H54 (cell line): ENCODE measurements around the gene ZNF90.
"Not testable (repeated sequence)": the region's sequence is repeated elsewhere in the genome, so short reads cannot be mapped to it uniquely, and the experiment has no call there.

Experiments
- DNase-seq: peaks from one replicate; pipeline ENCODE4 v3.0.0; 2011; ENCODE audit warnings: low spot score, mixed read lengths; ENCODE audit not compliant: insufficient read length
- FAIRE-seq: peaks from 3 replicates; lab custom pipeline; 2011; peaks lifted over from hg19 to GRCh38; lab: Jason Lieb, UNC
- POLR2A ChIP-seq: IDR thresholded peaks from 2 replicates; pipeline ENCODE4 v1.6.1; 2011; ENCODE audit warnings: low read depth, mild to moderate bottlenecking, low read length

ZNF90 gene

DNA sequence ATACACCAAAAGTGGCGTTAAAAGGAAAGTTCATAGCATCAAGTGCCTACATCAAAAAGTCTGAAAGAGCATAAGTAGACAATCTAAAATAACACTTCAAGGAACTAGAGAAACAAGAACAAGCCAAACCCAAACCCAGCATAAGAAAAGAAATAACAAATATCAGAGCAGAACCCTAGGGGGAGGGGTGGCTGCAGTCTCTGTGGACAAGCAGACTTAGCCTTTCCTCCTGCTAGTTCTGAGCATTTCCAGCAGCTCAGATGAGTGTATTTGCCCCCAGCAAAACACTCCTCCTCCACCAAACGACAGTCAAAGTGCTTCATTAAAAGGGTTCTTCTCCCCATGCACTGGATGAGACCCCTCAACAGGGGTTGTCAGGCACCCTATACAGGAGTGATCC lies 7.1 kb upstream of the ZNF90 start:
- FAIRE-seq: no peak
- DNase-seq: no peak
- no peak for TF ChIP-seq POLR2A

DNA sequence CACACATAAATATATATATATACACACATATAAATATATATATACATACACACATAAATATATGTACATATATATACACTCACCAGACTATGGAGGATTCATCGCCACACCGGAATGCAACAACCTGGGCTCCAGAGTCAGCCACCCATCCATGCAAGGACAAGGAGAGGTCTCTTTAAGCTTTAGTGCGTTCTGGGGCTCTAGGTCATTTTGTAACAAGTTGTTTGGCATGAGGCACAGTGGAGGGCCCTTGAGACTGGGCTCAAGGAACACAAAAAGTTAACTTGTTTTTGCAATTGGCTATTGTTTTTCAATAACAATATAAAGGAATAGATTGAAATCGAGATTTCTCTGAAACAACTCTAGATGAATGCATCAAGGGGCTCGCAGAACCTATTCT lies 4.9 kb upstream of the ZNF90 start:
- FAIRE-seq (no peak), DNase-seq (no peak)
- no peak for TF ChIP-seq POLR2A

GRCh38 chr19:20078581-20079031 lies 806 bp downstream of the ZNF90 start:
- DNase-seq (no peak), FAIRE-seq (no peak)
- TF ChIP-seq POLR2A: no peak

DNA sequence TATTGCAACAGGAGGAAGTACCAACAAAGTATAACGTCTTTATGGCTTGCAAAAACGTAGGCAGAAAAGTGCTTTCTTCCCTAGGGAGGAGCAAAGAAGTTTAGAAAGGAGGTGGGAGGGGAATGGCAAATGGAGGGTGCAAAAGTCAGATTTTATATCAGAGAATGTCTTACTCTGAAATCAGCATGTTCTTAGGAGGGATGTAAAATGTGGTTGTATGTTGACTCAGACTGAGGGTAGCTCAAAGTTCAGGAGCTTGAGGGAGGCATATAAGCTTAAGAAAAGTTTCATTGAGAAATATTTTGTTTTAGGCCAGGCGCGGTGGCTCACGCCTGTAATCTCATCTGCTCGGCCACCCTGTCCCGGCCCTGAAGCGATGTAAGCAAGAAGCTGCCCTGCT lies 1.7 kb downstream of the ZNF90 start:
- no peak for DNase-seq
- FAIRE-seq: no peak
- no peak for TF ChIP-seq POLR2A

DNA sequence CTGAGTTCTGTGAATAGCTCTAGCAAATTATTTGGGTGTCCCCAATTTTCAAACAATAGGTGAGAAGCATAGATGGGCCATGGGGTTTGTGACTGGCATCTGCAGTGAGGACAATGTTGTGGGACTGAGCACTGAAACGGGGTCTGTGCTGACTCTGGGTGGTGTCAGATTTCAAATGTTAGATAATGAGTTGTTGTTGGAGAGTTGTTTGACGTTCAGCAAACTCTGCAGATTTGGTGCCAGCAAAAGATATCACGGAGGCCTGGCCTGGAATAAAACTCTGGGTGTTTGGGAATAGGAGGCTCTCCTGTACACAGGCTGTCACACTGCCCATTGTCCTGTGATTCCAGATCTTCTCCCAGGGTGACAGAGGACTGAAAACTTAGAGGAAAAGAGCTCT lies 2.9 kb downstream of the ZNF90 start:
- no peak for DNase-seq
- no peak for TF ChIP-seq POLR2A
- FAIRE-seq: no peak

DNA sequence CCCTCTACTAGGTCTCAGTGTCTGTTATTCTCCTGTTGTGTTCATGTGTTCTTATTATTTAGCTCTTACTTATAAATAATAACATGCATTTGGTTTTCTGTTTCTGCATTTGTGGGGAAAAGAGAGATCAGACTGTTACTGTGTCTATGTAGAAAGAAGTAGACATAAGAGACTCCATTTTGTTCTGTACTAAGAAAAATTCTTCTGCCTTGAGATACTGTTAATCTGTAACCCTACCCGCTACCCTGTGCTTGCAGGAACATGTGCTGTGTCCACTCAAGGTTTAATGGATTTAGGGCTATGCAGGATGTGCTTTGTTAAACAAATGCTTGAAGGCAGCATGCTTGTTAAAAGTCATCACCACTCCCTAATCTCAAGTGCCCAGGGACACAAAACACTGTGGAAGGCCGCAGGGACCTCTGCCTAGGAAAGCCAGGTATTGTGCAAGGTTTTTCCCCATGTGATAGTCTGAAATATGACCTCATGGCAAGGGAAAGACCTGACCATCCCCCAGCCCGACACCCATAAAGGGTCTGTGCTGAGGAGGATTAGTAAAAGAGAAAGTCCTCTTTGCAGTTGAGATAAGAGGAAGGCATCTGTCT lies 4.5 kb downstream of the ZNF90 start:
- FAIRE-seq: not testable (repeated sequence)

DNA sequence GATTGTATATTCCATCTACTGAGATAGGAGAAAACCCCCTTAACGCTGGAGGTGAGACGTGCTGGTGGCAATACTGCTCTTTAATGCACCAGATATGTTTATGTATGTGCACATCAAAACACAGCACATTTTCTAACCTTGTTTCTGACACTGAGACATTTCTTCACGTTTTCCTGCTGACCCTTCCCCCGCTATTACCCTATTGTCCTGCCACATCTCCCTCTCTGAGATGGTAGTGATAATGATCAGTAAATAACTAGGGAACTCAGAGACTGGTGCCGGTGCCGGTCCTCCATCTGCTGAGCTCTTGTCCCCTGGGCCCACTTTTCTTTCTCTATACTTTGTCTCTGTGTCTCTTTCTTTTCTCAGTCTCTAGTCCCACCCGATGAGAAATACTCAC lies 5.1 kb downstream of the ZNF90 start:
- not testable (repeated sequence) for DNase-seq, FAIRE-seq

More for the DNA sequence above, 4.5 kb downstream of the ZNF90 start:
- not testable (repeated sequence) for DNase-seq

DNA sequence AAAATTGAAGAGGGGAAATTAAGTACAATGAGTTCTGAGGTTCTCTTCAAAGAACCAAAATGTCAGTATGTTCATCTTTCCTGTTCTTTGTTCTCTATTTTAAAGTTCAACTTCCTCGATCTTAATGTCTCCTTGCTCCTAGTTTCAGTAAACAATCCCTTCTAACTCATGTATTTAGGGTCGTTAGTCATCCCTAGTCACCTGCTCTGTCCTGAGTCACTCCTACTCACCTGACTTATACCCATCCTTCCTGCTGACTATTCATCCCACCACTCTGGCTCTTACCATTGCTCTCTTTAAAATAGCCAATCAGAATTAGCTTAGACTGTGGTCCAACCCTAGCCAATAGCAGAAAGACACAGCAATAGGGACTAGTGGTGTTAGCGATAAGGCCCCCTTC lies 24.3 kb downstream of the ZNF90 start:
- no peak for DNase-seq
- TF ChIP-seq POLR2A: no peak
- FAIRE-seq: no peak

DNA sequence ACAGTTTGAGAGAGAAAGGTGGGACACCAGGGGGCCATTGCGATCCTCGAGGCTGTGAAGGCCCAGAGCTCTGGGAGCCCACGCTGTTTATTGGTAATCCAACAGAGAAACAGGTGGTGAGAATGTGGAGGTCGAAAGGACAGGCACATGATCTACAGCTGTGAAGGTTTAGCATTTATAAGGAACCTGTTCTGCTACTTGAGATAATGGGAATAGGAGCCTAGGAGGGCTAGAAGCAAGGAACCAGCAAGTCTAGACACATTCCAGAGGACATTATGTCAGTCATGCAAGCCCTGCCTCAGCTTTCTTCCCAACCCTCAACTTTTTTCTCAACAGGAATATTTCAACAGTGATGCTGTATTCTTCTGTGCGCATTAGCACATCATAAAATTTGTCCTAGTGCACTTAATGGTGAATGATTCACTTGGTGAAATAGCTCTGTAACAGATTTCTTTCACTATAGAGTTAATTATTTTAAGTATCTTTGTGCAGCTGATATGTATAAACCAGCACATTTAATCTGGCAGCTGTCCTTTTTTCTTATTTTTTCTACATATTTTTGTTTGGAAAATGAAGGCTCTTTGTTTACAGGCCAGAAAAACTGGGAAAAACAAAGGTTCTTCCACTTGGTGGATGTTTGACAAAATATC lies 25.4 kb downstream of the ZNF90 start:
- TF ChIP-seq POLR2A: no peak
- DNase-seq: no peak
- no peak for FAIRE-seq

GRCh38 chr19:20107301-20107700 lies 29.5 kb downstream of the ZNF90 start:
- FAIRE-seq: no peak
- DNase-seq: no peak
- no peak for TF ChIP-seq POLR2A

DNA sequence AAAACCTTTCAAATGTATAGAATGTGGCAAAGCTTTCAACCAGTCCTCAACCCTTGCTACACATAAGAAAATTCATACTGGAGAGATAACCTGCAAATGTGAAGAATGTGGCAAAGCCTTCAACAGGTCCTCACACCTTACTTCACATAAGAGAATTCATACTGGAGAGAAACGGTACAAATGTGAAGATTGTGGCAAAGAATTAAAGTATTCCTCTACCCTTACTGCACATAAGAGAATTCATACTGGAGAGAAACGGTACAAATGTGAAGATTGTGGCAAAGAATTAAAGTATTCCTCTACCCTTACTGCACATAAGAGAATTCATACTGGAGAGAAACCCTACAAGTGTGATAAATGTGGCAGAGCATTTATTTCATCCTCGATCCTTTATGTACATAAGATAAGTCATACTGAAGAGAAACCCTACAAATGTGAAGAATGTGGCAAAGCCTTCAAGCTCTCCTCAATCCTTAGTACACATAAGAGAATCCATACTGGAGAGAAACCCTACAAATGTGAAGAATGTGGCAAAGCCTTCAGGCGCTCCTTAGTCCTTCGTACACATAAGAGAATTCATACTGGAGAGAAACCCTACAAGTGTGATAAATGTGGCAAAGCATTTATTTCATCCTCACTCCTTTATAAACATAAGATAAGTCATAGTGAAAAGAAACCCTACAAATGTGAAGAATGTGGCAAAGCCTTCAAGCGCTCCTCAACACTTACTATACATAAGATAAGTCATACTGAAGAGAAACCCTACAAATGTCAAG lies 40.5 kb downstream of the ZNF90 start:
- not testable (repeated sequence) for FAIRE-seq

GRCh38 chr19:20124879-20125278 lies 47.1 kb downstream of the ZNF90 start:
- no peak for FAIRE-seq
- no peak for TF ChIP-seq POLR2A
- DNase-seq: no peak

More for the DNA sequence above, 40.5 kb downstream of the ZNF90 start:
- not testable (repeated sequence) for DNase-seq

DNA sequence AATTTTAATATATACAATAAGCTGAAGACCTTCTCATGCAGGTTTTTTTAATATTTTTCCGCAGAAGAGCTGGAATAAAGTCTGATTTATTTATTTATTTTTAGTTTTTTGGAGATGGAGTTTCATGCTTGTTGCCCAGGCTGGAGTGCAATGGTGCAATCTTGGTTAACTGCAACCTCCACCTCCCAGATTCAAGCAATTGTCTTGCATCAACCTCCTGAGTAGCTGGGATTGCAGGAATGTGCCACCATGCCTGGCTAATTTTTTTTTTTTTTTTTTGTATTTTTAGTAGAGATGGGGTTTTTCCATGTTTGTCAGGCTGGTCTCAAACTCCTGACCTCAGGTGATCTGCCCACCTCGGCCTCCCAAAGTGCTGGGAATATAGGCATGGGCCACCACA lies 55.1 kb downstream of the ZNF90 start:
- DNase-seq, FAIRE-seq: not testable (repeated sequence)

GRCh38 chr19:20137714-20138113 lies 59.9 kb downstream of the ZNF90 start:
- FAIRE-seq, DNase-seq: not testable (repeated sequence)
